GM12873 (cell line): ENCODE measurements around the gene NOTCH3.

Source experiments
- CTCF ChIP-seq: IDR thresholded peaks from 2 replicates; pipeline ENCODE4 v1.5.1; 2012; ENCODE audit warnings: low read depth, mild to moderate bottlenecking, moderate library complexity, low read length, control low read depth; ENCODE audit not compliant: insufficient read depth; ENCODE audit errors: missing control alignments

Gene NOTCH3

DNA sequence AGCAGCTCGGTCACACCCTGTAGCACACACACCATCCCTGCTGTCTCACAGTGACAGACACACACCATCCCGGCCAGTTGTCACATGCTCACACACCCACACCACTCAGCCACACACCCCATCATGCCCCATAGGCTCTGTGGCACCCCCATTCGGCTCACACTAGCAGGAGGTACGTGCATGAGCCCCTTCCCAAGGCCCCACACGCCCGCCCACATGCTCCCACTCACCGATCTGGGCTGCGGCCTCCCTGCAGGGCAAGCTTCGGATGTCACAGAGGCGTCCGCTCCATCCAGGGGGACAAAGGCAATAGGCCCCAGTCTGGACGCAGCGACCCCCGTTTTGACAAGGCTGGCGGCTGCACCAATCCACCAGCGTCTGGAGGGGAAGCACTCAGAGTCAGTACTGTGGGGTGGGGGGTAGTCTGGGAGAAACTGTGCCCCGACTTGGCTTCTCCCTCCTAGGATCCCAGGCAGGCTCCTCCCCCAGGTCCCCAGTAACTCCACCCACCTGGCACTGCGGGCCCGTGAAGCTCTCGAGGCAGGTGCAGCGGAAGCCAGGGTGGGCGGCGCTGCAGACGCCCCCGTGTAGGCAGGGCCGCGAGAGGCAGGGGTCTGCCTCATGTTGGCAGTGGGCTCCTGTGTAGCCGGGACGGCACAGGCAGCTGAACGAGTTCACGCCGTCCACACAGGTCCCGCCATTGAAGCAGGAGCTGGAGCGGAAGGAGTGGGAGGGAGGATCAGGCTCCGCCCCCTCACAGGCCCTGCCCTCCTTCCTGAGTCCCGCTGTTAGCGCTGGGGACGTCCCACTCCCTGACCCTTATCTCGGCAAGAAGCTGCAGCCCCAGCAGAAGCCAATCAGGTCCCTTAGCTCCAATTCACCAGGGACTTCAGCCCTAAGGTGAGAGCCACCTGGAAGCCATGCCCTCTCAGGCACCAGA is 20.1 kb downstream of the NOTCH3 start:
- TF ChIP-seq CTCF, result no peak

DNA sequence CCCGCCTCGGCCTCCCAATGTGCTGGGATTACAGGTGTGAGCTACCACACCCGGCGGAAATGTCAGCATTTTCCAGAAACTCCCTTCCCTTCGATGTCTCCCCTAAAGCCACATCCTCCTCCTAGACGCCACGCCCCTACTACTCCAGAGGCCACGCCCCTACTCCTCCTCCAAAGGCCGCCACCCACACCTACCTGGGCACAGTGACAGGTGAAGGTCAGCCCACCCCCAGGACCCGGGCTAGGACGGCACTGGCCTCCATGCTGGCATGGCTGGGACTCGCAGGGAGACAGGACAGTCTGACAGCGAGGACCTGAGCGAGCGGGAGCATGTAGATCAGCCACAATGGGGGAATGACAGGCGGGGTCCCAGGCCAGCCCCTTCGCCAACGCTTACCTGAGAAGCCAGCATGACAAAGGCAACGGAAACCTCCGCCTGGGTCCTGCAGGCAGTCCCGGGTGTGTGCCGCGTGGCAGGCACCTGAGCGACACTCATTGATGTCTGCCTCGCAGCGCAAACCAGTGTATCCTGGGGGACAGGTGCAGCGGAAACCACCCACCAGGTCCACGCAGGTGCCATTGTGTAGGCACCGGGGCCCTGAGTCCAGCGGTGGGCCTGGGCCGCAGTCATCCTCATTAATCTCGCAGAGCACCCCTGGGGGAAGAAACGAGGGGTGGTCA is 22.0 kb downstream of the NOTCH3 start:
- TF ChIP-seq CTCF, result no peak

DNA sequence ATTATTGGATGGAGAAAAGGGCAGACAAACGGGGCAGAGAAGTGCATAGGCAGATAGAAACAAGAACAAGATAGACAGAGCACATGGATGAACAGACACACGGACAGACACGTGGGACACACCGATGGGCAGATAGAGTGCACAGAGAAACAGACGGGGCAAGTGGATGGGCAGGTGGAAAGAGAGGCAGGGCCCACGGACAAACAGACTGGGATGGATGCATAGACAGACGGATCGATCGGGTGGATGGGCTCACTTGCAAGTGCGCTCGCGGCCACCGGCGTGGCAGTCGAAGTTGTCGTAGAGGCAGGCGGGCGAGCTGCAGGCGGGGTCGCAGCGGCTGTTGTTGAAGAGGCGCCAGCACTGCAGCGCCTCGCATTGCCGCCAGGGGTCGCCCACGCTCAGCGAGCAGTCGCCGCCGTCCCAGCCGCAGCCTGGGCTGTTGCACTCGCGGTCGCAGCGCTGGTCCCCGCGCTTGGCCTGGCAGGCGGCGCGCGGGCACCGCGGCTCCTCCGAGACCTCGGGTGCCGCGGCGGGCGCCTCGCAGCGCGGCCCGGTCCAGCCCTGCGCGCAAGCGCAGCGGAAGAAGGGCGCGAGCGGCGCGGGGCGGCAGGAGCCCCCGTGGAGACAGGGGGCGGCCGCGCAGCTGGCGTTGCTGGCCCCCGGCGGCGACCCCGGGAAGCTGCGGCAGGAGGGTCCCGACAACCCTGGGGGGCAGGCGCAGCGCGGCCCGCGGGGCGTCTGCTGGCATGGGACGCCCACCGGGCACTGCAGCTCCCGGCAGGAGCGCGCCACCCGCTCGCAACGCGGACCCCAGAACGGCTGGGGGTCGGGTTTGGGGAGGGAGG is 23.3 kb downstream of the NOTCH3 start:
- peak; percentile 94 for TF ChIP-seq CTCF

DNA sequence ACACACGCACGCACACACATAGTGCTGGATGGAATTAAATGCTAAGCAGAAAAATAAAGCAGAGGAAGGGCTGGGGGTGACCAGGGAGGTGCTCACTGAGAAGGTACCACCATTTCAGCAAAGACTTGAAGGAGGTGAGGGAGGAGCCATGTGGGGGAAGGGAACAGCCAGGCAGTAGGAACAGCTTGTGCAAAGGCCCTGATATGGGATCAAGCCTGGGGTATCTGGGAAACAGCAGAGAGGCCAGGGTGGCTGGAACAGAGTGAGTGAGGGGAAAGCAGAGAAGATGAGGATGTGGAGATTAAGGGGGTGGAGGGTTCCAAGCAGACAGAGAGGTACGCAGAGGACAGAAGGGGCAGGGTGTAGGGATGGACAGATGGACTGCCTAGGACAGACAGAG is 25.2 kb downstream of the NOTCH3 start:
- TF ChIP-seq CTCF, result no peak

- peak; percentile 22 for TF ChIP-seq CTCF
Observed at GRCh38 chr19:15173746-15174404, 26.9 kb downstream of the NOTCH3 start.

- TF ChIP-seq CTCF, result no peak
Observed at GRCh38 chr19:15170345-15170744, 30.4 kb downstream of the NOTCH3 start.
